Ectodermal cell (in vitro differentiated cells): ENCODE results near the gene CNGA1.

Experiments used
- H3K27ac ChIP-seq: 2 replicates; pipeline ENCODE4 v1.7.0; 2013; ENCODE audit warnings: mild to moderate bottlenecking, low read depth, low read length; ENCODE audit not compliant: insufficient read depth, poor library complexity, severe bottlenecking
- H3K27me3 ChIP-seq: 2 replicates; pipeline ENCODE4 v1.7.0; 2013; ENCODE audit warnings: mild to moderate bottlenecking, low read length; ENCODE audit not compliant: insufficient read depth, control insufficient read depth, poor library complexity, severe bottlenecking
- H3K36me3 ChIP-seq: one replicate; pipeline ENCODE4 v1.7.0; 2013; ENCODE audit warnings: low read length; ENCODE audit not compliant: control insufficient read depth, insufficient read depth
- H3K4me1 ChIP-seq: one replicate; pipeline ENCODE4 v1.7.0; 2013; ENCODE audit warnings: low read length; ENCODE audit not compliant: control insufficient read depth, insufficient read depth
- H3K4me3 ChIP-seq: 2 replicates; pipeline ENCODE4 v1.7.0; 2013; ENCODE audit warnings: low read depth, low read length, control low read depth; ENCODE audit not compliant: insufficient read depth
- H3K9me3 ChIP-seq: 2 replicates; pipeline ENCODE4 v1.7.0; 2013; ENCODE audit warnings: mild to moderate bottlenecking, low read length, moderate library complexity; ENCODE audit not compliant: control insufficient read depth
- WGBS, 2 experiments: methylation state at CpG; one replicate each; pipeline ENCODE4 v1.1.7; 2013; ENCODE audit warnings: missing lambda C conversion rate in 2 of 2; 5-methylcytosine and 5-hydroxymethylcytosine counted together

Gene CNGA1

GRCh38 chr4:47990145-47990544, 26.3 kb downstream of the CNGA1 start:
- Histone ChIP-seq H3K4me3 (no peak overlapping the region), H3K4me1 (no peaks in the 10 kb centered on the region), H3K36me3 (no peaks in the 10 kb centered on the region), H3K9me3 (no peaks in the 10 kb centered on the region), H3K27me3 (no peaks in the 10 kb centered on the region), H3K27ac (no peak overlapping the region)
- WGBS, 2 experiments: 92 to 95% methylated on average over 5 of the region's 5 CpGs

GRCh38 chr4:47974566-47974965, 41.9 kb downstream of the CNGA1 start:
- 89 to 100% methylated on average over 2 to 3 of the region's 3 CpGs for WGBS, 2 experiments
- no peaks in the 10 kb centered on the region for H3K4me1 ChIP-seq
- H3K27ac ChIP-seq: no peak overlapping the region
- no peak overlapping the region for H3K4me3 ChIP-seq
- no peaks in the 10 kb centered on the region for H3K36me3 ChIP-seq
- H3K27me3 ChIP-seq: no peaks in the 10 kb centered on the region
- H3K9me3 ChIP-seq: no peaks in the 10 kb centered on the region

GRCh38 chr4:47972721-47973120, 43.8 kb downstream of the CNGA1 start:
- H3K4me1 ChIP-seq: no peaks in the 10 kb centered on the region
- no peak overlapping the region for H3K4me3 ChIP-seq
- no peak overlapping the region for H3K27ac ChIP-seq
- 100% methylated on average over 1 of the region's 1 CpG; no CpG with 5 or more reads in 1 of the 2 experiments for WGBS, 2 experiments
- no peaks in the 10 kb centered on the region for H3K9me3 ChIP-seq
- no peaks in the 10 kb centered on the region for H3K36me3 ChIP-seq
- no peaks in the 10 kb centered on the region for H3K27me3 ChIP-seq

- H3K27ac ChIP-seq: no peak overlapping the region
- WGBS, 2 experiments: 82% methylated on average over 1 of the region's 1 CpG; no CpG with 5 or more reads in 1 of the 2 experiments
- H3K36me3 ChIP-seq: no peaks in the 10 kb centered on the region
- no peaks in the 10 kb centered on the region for H3K9me3 ChIP-seq
- no peaks in the 10 kb centered on the region for H3K27me3 ChIP-seq
- H3K4me3 ChIP-seq: no peak overlapping the region
- no peaks in the 10 kb centered on the region for H3K4me1 ChIP-seq
These were observed 44.3 kb downstream of the CNGA1 start for GRCh38 chr4:47972181-47972580.

- H3K4me3 ChIP-seq: no peak overlapping the region
- H3K36me3 ChIP-seq: no peaks in the 10 kb centered on the region
- no peaks in the 10 kb centered on the region for H3K4me1 ChIP-seq
- no peak overlapping the region for H3K27ac ChIP-seq
- H3K27me3 ChIP-seq: no peaks in the 10 kb centered on the region
- H3K9me3 ChIP-seq: no peaks in the 10 kb centered on the region
These were observed 47.6 kb downstream of the CNGA1 start for GRCh38 chr4:47968847-47969246.

- Histone ChIP-seq H3K27ac (no peak overlapping the region), H3K36me3 (no peaks in the 10 kb centered on the region), H3K4me1 (no peaks in the 10 kb centered on the region), H3K27me3 (no peaks in the 10 kb centered on the region), H3K9me3 (no peaks in the 10 kb centered on the region), H3K4me3 (no peak overlapping the region)
- 91 to 95% methylated on average over 5 of the region's 6 CpGs for WGBS, 2 experiments
These were observed 61.8 kb downstream of the CNGA1 start for GRCh38 chr4:47954677-47955076.

GRCh38 chr4:47954245-47954644, 62.2 kb downstream of the CNGA1 start:
- 86 to 91% methylated on average over 10 of the region's 10 CpGs for WGBS, 2 experiments
- Histone ChIP-seq H3K27ac (no peak overlapping the region), H3K4me3 (no peak overlapping the region), H3K36me3 (no peaks in the 10 kb centered on the region), H3K27me3 (no peaks in the 10 kb centered on the region), H3K4me1 (no peaks in the 10 kb centered on the region), H3K9me3 (no peaks in the 10 kb centered on the region)

GRCh38 chr4:47945930-47946726, 70.4 kb downstream of the CNGA1 start:
- no peak overlapping the region for H3K27ac ChIP-seq
- WGBS, 2 experiments: 88 to 90% methylated on average over 3 to 5 of the region's 5 CpGs
- H3K9me3 ChIP-seq: no peaks in the 10 kb centered on the region
- H3K4me1 ChIP-seq: no peaks in the 10 kb centered on the region
- H3K27me3 ChIP-seq: no peaks in the 10 kb centered on the region
- no peak overlapping the region for H3K4me3 ChIP-seq
- H3K36me3 ChIP-seq: no peaks in the 10 kb centered on the region

GRCh38 chr4:47942081-47942819, 74.2 kb downstream of the CNGA1 start:
- Histone ChIP-seq H3K4me3 (no peak overlapping the region), H3K36me3 (no peaks in the 10 kb centered on the region), H3K9me3 (no peaks in the 10 kb centered on the region), H3K27me3 (no peaks in the 10 kb centered on the region), H3K4me1 (no peaks in the 10 kb centered on the region), H3K27ac (no peak overlapping the region)
- 44 to 62% methylated on average over 6 to 8 of the region's 10 CpGs for WGBS, 2 experiments

- H3K9me3 ChIP-seq: no peaks in the 10 kb centered on the region
- no peaks in the 10 kb centered on the region for H3K36me3 ChIP-seq
- no peak overlapping the region for H3K27ac ChIP-seq
- 97% methylated on average over 5 of the region's 5 CpGs for WGBS, 2 experiments
- H3K27me3 ChIP-seq: no peaks in the 10 kb centered on the region
- H3K4me1 ChIP-seq: no peaks in the 10 kb centered on the region
- no peak overlapping the region for H3K4me3 ChIP-seq
These were observed 77.0 kb downstream of the CNGA1 start for GRCh38 chr4:47939456-47939855.
